Activated T-cell treated with anti-CD3 and anti-CD28 coated beads, Interleukin-2, amount 50 U/mL, for 1 hour (primary cell): ENCODE measurements around the gene FAM217B.

Source experiments
- DNase-seq: peaks from one replicate; pipeline ENCODE4 v3.0.0-alpha.2; 2020

Gene FAM217B

DNA sequence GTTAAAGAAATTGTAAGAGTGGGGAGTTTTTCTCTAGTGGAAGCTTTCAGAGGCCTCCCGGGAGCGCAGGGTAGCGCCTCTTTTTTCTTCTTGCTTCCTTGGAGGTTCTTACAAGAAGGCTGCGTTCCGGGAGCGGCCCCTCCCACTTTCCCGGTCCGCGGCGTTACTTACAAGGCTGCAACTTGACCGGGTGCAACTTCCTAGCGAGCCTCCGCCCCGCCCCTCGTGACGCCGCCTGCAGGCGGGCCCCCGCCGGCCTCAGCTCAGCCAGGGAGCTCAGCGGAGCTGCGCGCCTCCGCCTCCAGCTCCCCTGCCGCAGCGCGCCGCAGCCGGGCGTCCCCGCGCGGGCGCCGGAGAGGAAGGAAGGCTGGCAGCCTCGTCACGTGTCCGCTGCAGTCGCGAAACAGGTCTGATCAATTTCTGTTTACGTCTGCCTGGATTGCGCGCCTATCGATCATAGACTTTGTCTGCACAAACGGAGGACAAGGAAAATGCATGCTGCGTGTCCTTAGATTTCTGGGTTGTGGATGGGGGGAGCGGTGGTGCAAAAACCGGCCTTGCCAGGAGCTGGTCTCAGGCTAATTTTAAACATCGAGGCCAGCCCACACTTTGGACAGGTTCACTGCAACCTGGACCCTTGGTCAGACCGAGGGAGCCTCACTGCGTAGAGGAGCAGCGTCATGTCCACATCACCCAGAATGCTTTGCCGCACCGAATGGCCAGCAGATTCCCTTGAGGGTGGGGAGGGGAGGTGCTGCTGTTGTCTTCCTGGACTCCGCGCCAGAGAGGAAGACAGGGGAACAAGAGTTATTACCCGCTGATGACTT is at the start of gene FAM217B, which contains the start of gene PPP1R3D:
FAM217B (plus strand) TSS at position 261 of the 827 bp plus-strand sequence. CDS start 3,555 bp downstream, outside the sequence.
PPP1R3D (minus strand) TSS at position 177 of the 827 bp plus-strand sequence. CDS start 374 bp downstream, outside the sequence.
- peak; percentile 89 for DNase-seq

- no peak for DNase-seq
Observed at GRCh38 chr20:59891581-59891980, 48.6 kb upstream of the FAM217B start.

- DNase-seq: no peak
Observed at GRCh38 chr20:59895908-59896307, 44.3 kb upstream of the FAM217B start.

DNA sequence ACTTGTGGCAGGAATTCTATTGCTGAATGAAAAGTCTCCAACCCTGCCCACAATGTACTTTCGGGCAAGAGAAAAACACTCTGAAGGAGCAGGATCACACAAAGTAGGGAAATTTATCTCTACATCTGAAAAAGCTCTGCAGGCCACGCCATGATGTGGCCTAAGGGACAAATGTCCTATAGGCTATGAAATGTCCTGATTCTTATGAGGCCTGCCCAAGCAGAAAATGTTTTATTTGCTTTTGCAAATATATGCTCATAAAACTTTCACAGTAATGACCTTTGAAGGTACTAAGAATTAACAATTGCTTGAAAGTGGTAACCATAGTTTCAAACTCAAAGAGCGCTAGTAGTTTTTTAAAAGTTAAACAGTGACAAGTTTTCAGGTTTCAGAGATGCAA is 37.7 kb upstream of the FAM217B start:
- no peak for DNase-seq

GRCh38 chr20:59903621-59904020 is 36.6 kb upstream of the FAM217B start:
- no peak for DNase-seq

DNA sequence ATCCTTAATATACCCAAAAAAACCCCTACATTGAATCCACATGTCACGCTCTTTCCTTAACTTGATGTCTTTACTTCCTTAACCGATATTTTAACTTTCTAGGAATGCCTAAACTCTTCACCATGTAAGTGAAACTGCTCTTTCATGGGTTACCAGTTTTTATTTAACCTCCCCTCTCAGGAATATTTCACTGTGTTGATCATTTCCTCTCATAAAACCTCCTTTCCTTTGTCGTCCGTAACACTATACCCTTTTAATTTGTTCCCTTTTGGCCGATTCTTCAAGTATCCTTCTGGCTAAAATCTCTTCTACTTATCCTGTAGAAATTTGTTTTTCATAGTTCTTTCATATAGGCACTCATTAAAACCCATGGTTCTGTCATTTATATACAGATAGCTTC is 31.3 kb upstream of the FAM217B start:
- DNase-seq: no peak

GRCh38 chr20:59911041-59911440 is 29.1 kb upstream of the FAM217B start:
- no peak for DNase-seq

GRCh38 chr20:59912609-59913008 is 27.6 kb upstream of the FAM217B start:
- DNase-seq: no peak

DNA sequence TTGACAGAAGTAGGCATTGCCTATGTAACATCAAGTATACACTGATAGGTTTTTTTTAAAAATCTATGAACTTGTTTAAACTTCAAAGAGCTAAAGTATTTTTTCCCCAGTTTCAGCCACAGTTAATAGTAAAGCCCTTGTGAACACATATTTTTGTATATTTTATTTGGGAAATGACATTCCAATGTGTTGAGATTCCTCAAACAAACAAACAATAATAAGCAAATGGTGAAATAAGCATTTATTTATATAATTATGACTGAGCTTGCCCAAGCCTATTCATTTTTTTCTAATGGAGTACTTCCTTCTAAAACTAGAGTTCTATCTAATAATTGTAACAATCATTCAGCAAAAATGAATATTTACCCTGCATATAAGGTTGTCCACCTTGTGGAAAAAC is 19.2 kb upstream of the FAM217B start:
- DNase-seq: no peak

DNA sequence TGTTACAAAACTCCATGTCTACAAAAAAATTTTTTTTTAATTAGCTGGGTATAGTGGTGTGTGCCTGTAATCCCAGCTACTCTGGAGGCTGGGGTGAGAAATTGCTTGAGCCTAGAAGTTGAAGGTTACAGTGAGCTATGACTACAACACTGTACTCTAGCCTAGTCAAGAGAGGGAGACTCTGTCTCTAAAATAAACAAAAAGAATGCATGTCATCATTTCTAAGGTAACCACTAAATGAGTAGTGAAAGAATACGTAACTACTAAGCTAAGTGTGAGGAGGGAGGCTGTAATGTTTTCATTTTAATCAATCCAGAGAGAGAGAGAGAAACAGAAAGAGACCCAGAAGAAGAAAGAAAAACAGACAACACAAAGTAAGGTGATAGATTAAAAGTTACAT is 16.7 kb upstream of the FAM217B start:
- no peak for DNase-seq

DNA sequence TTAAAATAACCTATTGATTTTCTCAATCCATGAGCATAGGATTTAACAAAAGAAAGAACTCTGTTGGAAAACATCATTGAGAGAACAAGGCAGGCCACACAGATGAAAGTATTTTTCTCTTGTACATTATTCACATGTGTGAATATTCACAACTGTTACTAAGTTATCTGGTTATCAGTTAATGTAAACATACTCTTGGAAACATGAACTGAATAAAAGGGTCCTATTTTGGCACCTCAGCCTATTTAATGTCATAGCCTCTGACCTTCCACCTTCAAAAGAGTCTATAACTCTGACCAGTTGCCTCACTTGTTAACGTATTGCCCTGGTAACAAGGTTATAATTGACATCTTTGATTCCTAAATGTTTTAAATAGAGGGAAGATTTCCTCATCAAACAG is 14.8 kb upstream of the FAM217B start:
- no peak for DNase-seq

- no peak for DNase-seq
Observed at GRCh38 chr20:59925899-59926298, 14.3 kb upstream of the FAM217B start.

- no peak for DNase-seq
Observed at GRCh38 chr20:59931511-59932312, 8.5 kb upstream of the FAM217B start.

GRCh38 chr20:59932616-59933295 is 7.4 kb upstream of the FAM217B start:
- no peak for DNase-seq

GRCh38 chr20:59933296-59933848 is 6.8 kb upstream of the FAM217B start, which contains the start of gene SYCP2:
TSS of gene SYCP2 (minus strand) at chr20:59933637. CDS start at chr20:59922413, 11,224 bp downstream.
- DNase-seq: peak; percentile 69

GRCh38 chr20:59933849-59934585 is 6.2 kb upstream of the FAM217B start:
- peak; percentile 84 for DNase-seq

DNA sequence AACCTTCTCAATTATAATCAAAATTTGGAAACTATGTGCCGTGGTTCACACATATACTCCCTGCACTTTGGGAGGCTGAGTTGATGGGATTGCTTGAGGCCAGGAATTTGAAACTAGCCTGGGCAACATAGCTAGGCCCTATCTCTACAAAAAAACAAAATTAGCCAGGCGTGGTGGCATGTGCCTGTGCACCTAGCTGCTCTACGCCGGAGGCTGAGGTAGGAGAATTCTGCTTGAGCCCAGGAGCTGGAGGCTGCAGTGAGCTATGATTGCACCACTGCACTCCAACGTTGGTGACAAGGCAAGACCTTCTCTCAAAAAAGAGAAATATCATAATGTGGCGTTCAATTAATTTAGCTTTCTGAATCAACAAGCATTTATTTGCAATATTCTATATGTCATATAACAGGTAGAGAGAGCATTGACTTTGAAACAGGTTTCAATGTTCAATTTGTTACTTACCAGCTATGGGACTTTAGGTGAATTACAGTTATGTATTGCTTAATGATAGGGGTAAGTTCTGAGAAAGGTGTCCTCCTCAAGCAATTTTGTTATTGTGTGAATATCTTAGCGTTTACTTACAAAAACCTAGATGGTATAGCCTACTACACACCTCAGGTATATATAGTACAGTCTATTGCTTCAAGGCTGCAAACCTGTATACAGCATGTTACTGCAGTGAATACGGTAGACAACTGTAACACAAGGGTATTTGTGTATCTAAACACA is 4.6 kb upstream of the FAM217B start:
- DNase-seq: no peak

DNA sequence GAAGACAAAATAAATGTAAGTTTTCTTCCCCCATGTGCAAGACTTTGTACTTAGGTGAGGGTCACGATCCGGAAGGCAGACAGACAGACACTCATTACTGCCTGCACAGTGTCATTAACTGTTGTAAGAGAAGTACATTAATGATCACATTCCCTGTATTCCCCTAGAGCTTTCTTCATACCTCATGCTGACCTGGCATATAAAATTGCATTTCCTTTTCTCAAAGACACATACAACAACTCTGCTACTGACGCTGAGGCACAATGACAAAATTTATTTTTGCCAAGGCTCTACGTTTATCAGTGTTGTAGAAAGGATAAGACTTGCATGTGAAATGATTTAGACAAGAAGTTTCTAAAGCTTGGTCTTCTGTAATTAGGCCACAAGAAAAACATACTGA is 3.8 kb upstream of the FAM217B start:
- DNase-seq: no peak

GRCh38 chr20:59937150-59937549 is 3.0 kb upstream of the FAM217B start:
- DNase-seq: no peak

- no peak for DNase-seq
Observed at GRCh38 chr20:59938221-59938620, 2.0 kb upstream of the FAM217B start.

DNA sequence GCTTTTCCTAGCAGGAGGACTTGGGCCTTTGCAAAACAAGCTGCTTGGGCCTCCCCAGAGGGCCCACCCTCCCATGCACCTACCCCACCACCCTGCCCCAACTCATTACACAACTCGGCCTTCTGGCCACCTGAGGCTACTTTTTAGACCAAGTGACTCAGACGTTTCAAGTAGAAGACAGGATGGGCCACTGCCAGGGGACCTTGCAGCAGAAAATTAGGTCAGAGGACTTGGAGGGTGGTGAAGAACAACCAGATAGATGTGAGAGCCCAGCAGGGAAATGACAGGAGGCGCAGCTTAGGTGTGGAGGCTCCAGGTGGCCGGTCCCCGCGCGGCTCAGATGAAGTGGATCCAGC is 1.5 kb upstream of the FAM217B start:
- DNase-seq: no peak
